Neuronal stem cell (in vitro differentiated cells): Measurements from ENCODE around the gene MBD3L2.
"Not testable (repeated sequence)": the region's sequence is repeated elsewhere in the genome, so short reads cannot be mapped to it uniquely, and the experiment has no call there.

Experiments
- DNase-seq: peaks from one replicate; pipeline ENCODE4 v3.0.0-alpha.2; 2013; ENCODE audit warnings: low spot score
- H2AFZ ChIP-seq: one replicate; pipeline ENCODE4 v1.6.1; 2013; ENCODE audit warnings: mild to moderate bottlenecking, low read length, inconsistent platforms
- H2AK5ac ChIP-seq: 2 replicates; pipeline ENCODE4 v1.6.1; 2013; ENCODE audit warnings: low read depth, mild to moderate bottlenecking, inconsistent platforms, low read length, moderate library complexity, mixed read lengths
- H2BK120ac ChIP-seq: 2 replicates; pipeline ENCODE4 v1.6.1; 2013; ENCODE audit warnings: low read depth, mild to moderate bottlenecking, inconsistent platforms, low read length, moderate library complexity, mixed read lengths
- H2BK12ac ChIP-seq: one replicate; pipeline ENCODE4 v1.6.1; 2013; ENCODE audit warnings: low read length, inconsistent platforms
- H2BK15ac ChIP-seq: 2 replicates; pipeline ENCODE4 v1.6.1; 2013; ENCODE audit warnings: mild to moderate bottlenecking, low read length, inconsistent platforms, mixed read lengths
- H2BK5ac ChIP-seq: one replicate; pipeline ENCODE4 v1.6.1; 2013; ENCODE audit warnings: inconsistent platforms, mild to moderate bottlenecking, low read length, moderate library complexity
- H3K14ac ChIP-seq: one replicate; pipeline ENCODE4 v1.6.1; 2013; ENCODE audit warnings: low read length, inconsistent platforms
- H3K18ac ChIP-seq: 2 replicates; pipeline ENCODE4 v1.6.1; 2013; ENCODE audit warnings: low read length, inconsistent platforms
- H3K23ac ChIP-seq: 2 replicates; pipeline ENCODE4 v1.6.1; 2013; ENCODE audit warnings: low read depth, mild to moderate bottlenecking, mixed read lengths, low read length, inconsistent platforms; ENCODE audit not compliant: poor library complexity
- H3K27ac ChIP-seq: replicated peaks from 3 replicates; pipeline ENCODE4 v1.5.1; 2013; ENCODE audit warnings: low read length, inconsistent platforms
- H3K27me3 ChIP-seq, 3 experiments: 2 replicates each; pipeline ENCODE4 v1.6.1; 2013; ENCODE audit warnings: low read length in 3 of 3, mild to moderate bottlenecking in 2 of 3, inconsistent platforms in 1 of 3, low read depth in 1 of 3, mixed read lengths in 1 of 3, moderate library complexity in 1 of 3; ENCODE audit not compliant: control insufficient read depth in 3 of 3, insufficient read depth in 3 of 3
- H3K36me3 ChIP-seq, 2 donors: replicated peaks in 1 of 2; 2 replicates each; pipeline ENCODE4 v1.6.1; 2013; ENCODE audit warnings: low read length in 2 of 2; ENCODE audit not compliant: control insufficient read depth in 2 of 2, insufficient read depth in 2 of 2
- H3K4ac ChIP-seq: 2 replicates; pipeline ENCODE4 v1.6.1; 2013; ENCODE audit warnings: inconsistent platforms, mild to moderate bottlenecking, low read length, moderate library complexity
- H3K4me1 ChIP-seq, 2 donors: 1 replicate in 1 of 2; 2 replicates in 1 of 2; pipeline ENCODE4 v1.6.1; 2013; ENCODE audit warnings: low read length in 2 of 2, low read depth in 1 of 2; ENCODE audit not compliant: control insufficient read depth in 2 of 2, insufficient read depth in 1 of 2
- H3K4me2 ChIP-seq: one replicate; pipeline ENCODE4 v1.6.1; 2013; ENCODE audit warnings: mild to moderate bottlenecking, low read length, inconsistent platforms; ENCODE audit not compliant: insufficient read depth, poor library complexity, severe bottlenecking
- H3K4me3 ChIP-seq, 2 donors: 2 replicates each; pipeline ENCODE4 v1.5.1; 2013; ENCODE audit warnings: low read length in 2 of 2, mild to moderate bottlenecking in 2 of 2, inconsistent platforms in 1 of 2, moderate library complexity in 1 of 2
- H3K79me1 ChIP-seq: one replicate; pipeline ENCODE4 v1.6.1; 2013; ENCODE audit warnings: low read depth, mild to moderate bottlenecking, inconsistent platforms, low read length, moderate library complexity
- H3K9ac ChIP-seq: one replicate; pipeline ENCODE4 v1.6.1; 2013; ENCODE audit warnings: mild to moderate bottlenecking, low read depth, low read length, inconsistent platforms; ENCODE audit not compliant: poor library complexity
- H3K9me3 ChIP-seq, 2 donors: replicated peaks in 1 of 2; 2 replicates each; pipeline versions ENCODE3 to v1.6.1; 2013; ENCODE audit warnings: low read length in 2 of 2, mild to moderate bottlenecking in 2 of 2, inconsistent platforms in 1 of 2, low read depth in 1 of 2, mixed read lengths in 1 of 2, moderate library complexity in 1 of 2; ENCODE audit not compliant: control insufficient read depth in 2 of 2, insufficient read depth in 1 of 2
- H4K8ac ChIP-seq: one replicate; pipeline ENCODE4 v1.6.1; 2013; ENCODE audit warnings: low read depth, mild to moderate bottlenecking, inconsistent platforms, low read length, moderate library complexity
- H4K91ac ChIP-seq: one replicate; pipeline ENCODE4 v1.6.1; 2013; ENCODE audit warnings: low read length, low read depth, mild to moderate bottlenecking, inconsistent platforms; ENCODE audit not compliant: poor library complexity
- WGBS, 2 donors: extraction: QIAGEN DNeasy Blood & Tissue Kit; methylation state at CpG; one replicate each; pipeline ENCODE4 v1.1.7; 2013; ENCODE audit warnings: missing lambda C conversion rate in 2 of 2, mixed read lengths in 1 of 2; ENCODE audit not compliant: insufficient read length in 2 of 2, insufficient replicate concordance in 1 of 2; ENCODE audit errors: extremely low coverage in 2 of 2; 5-methylcytosine and 5-hydroxymethylcytosine counted together

Gene MBD3L2

DNA sequence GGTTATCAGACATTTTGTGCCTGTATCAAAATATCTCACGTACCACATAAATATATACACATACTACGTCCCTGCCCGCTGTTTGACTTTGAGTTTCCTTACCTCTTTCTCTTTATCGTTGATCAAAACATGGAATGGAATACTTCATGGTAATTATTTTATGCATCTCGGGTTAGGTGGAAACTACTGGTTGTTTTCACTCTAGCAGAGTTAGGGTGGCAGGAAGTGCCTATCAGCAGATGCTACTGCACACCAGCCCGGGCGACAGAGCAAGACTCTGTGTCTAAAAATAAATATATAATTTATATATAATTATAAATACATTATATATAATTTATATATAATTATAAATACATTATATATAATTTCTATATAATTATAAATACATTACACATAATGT lies 3.8 kb downstream of the MBD3L2 start:
- WGBS, 2 donors = no CpG with 5 or more reads among the region's 7 CpGs
- not testable (repeated sequence) for DNase-seq, H3K4ac ChIP-seq

DNA sequence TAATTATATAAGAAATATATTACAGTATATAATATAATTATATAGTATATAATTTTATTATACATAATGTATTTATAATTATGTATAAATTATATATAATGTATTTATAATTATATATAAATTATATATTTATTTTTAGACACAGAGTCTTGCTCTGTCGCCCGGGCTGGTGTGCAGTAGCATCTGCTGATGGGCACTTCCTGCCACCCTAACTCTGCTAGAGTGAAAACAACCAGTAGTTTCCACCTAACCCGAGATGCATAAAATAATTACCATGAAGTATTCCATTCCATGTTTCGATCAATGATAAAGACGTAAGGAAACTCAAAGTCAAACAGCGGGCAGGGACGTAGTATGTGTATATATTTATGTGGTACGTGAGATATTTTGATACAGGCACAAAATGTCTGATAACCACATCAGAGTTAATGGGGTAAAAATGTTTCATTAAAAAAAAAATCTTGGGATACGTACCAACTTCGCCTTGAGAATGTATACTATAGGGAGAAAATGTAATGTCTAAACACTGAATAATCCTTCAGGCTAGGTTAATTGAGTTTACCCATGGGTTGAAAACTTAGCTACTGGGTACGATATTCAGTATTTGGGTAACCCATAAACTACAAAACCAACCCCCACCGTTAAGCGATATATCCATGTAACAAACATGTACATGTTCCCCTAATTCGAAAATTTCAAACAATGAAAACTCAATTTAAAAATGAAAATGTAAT lies 5.7 kb downstream of the MBD3L2 start:
- not testable (repeated sequence) for H3K9ac ChIP-seq, H3K27me3 ChIP-seq, H3K4me1 ChIP-seq, H2BK5ac ChIP-seq, H3K79me1 ChIP-seq, H3K4ac ChIP-seq, H3K27ac ChIP-seq, H4K8ac ChIP-seq, H2AFZ ChIP-seq, H2BK15ac ChIP-seq, H2BK12ac ChIP-seq, H3K18ac ChIP-seq, H3K9me3 ChIP-seq, DNase-seq, H3K14ac ChIP-seq, H2BK120ac ChIP-seq, H3K36me3 ChIP-seq, H3K23ac ChIP-seq, H4K91ac ChIP-seq, H3K4me3 ChIP-seq, H2AK5ac ChIP-seq, H3K4me2 ChIP-seq
- no CpG with 5 or more reads among the region's 14 CpGs for WGBS, 2 donors

More for the DNA sequence above, 3.8 kb downstream of the MBD3L2 start:
- H3K18ac ChIP-seq, H3K27me3 ChIP-seq, H2AFZ ChIP-seq, H3K4me2 ChIP-seq, H3K9me3 ChIP-seq, H3K9ac ChIP-seq, H4K8ac ChIP-seq, H2BK12ac ChIP-seq, H2BK5ac ChIP-seq, H3K27ac ChIP-seq, H3K14ac ChIP-seq, H3K36me3 ChIP-seq, H3K79me1 ChIP-seq, H2BK15ac ChIP-seq, H4K91ac ChIP-seq, H3K23ac ChIP-seq, H3K4me1 ChIP-seq, H3K4me3 ChIP-seq, H2AK5ac ChIP-seq, H2BK120ac ChIP-seq: not testable (repeated sequence)

DNA sequence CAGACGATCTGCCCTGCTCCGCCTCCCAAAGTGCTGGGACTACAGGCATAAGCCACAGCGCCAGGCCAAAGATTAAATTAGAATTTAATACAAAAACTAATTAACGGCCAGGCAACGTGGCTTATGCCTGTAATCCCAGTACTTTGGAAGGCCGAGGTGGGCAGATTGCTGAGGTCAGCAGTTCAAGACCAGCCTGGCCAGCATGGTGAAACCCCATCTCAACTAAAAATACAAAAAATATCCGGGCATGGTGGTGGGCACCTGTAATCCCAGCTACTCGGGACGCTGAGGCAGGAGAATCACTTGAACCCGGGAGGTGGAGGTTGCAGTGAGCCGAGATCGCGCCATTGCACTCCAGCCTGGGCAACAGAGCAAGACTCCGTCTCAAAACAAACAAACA lies 6.6 kb downstream of the MBD3L2 start:
- not testable (repeated sequence) for H3K9me3 ChIP-seq, H3K4me2 ChIP-seq, H3K36me3 ChIP-seq, H3K18ac ChIP-seq, H3K4me3 ChIP-seq, H3K14ac ChIP-seq, H2AK5ac ChIP-seq, H3K23ac ChIP-seq, H2BK120ac ChIP-seq, H3K27ac ChIP-seq, H2BK5ac ChIP-seq, H3K27me3 ChIP-seq, DNase-seq, H3K4me1 ChIP-seq, H3K79me1 ChIP-seq, H3K4ac ChIP-seq, H4K91ac ChIP-seq, H2AFZ ChIP-seq, H2BK15ac ChIP-seq, H4K8ac ChIP-seq, H2BK12ac ChIP-seq, H3K9ac ChIP-seq
- WGBS, 2 donors = no CpG with 5 or more reads among the region's 14 CpGs

DNA sequence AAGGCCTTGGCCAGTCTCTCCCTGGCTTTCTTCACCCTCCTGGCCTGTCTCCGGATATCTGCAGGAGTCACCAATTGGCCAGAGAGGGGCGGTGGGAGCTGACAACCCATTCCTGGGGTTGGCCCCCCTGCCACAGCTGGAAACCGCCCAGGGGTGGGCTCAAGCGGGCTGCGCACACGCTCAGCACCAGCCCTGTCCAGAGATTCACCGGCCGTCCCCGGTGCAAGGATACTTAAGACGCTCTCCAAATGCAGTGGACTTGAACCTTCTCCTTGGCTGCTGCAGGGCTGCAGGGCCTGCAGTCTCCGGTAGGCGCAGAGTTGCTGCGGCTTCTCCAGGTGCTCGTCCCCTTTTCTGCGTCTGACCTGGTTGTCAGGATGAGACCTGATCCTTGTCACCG lies 7.2 kb downstream of the MBD3L2 start:
- not testable (repeated sequence) for H3K27me3 ChIP-seq, H4K8ac ChIP-seq, H4K91ac ChIP-seq, H3K9ac ChIP-seq, H2BK120ac ChIP-seq, H3K4me3 ChIP-seq, H3K9me3 ChIP-seq, H3K23ac ChIP-seq, H2AFZ ChIP-seq, H3K27ac ChIP-seq, H3K79me1 ChIP-seq, H2BK15ac ChIP-seq, H2AK5ac ChIP-seq, H3K4me2 ChIP-seq, H3K18ac ChIP-seq, H3K36me3 ChIP-seq, H2BK12ac ChIP-seq, H2BK5ac ChIP-seq, DNase-seq, H3K4ac ChIP-seq, H3K14ac ChIP-seq, H3K4me1 ChIP-seq
- WGBS, 2 donors = no CpG with 5 or more reads among the region's 16 CpGs
